Activated naive CD8-positive, alpha-beta T cell treated with anti-CD3 and anti-CD28 coated beads, Interleukin-2, amount 50 U/mL, for 24 hours (primary cell): ENCODE data around the gene SASH1.

ENCODE experiments used
- ATAC-seq: fragments of 150-1000 bp; cut with Tn5 transposase; one replicate; pipeline ENCODE4 v1.10.0; 2021
- DNase-seq: peaks from one replicate; pipeline ENCODE4 v3.0.0; 2021
- H3K27ac Mint-ChIP-seq: one replicate; pipeline ENCODE4 v1.8.0; 2021; ENCODE audit warnings: mild to moderate bottlenecking, mixed read lengths
- H3K27me3 Mint-ChIP-seq: one replicate; pipeline ENCODE4 v1.8.0; 2021; ENCODE audit warnings: mixed read lengths
- H3K36me3 Mint-ChIP-seq: one replicate; pipeline ENCODE4 v1.8.0; 2021; ENCODE audit warnings: low read depth, mixed read lengths
- H3K4me1 Mint-ChIP-seq: one replicate; pipeline ENCODE4 v1.8.0; 2021; ENCODE audit warnings: mixed read lengths
- H3K4me3 Mint-ChIP-seq: one replicate; pipeline ENCODE4 v1.8.0; 2021; ENCODE audit warnings: mild to moderate bottlenecking, moderate library complexity, mixed read lengths
- H3K9me3 Mint-ChIP-seq: one replicate; pipeline ENCODE4 v1.8.0; 2021; ENCODE audit warnings: mixed read lengths

SASH1 gene

DNA sequence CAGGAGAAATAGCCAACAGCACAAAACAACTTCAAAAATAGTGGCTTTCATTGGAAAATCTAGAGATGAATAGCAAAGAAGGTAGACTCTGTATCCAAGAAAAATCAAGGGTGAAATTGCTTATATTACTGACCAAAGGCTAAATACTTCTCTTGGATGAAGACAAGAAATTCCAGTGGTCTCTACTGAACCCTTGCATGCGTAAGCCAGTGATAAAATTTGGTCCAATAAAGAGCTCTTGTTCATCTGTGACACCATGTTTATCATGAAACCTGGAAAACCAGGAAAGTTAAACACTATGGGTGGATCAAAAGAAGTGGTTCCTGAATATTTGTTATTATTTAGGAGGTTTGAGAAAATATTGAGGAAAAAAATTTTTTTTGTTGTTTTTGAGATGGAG, 25.6 kb upstream of the SASH1 start:
- H3K4me1 Mint-ChIP-seq: no peaks in the 10 kb centered on the region
- ATAC-seq (no peak), DNase-seq (no peak)
- H3K9me3 Mint-ChIP-seq: no peaks in the 10 kb centered on the region
- H3K4me3 Mint-ChIP-seq: no peak overlapping the region
- H3K27me3 Mint-ChIP-seq: no peaks in the 10 kb centered on the region
- no peaks in the 10 kb centered on the region for H3K36me3 Mint-ChIP-seq
- no peak overlapping the region for H3K27ac Mint-ChIP-seq

DNA sequence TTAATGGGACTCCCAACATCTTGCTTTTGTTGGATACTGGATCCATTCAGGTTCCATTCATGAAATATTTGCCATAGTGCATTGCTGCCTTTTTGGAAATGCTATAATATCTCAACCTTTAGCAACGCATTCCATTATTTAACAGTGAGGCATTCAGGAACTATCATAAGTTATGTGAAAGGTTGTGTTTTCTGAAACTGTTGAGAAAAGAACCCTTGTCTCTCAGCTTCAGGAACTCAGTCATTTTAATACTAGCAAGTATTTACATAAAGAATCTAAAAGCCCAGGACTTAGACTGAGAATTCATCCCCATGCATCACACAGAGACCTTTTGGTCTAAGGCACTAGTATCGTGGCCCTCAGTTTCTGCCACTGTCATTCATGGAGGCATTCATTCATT, 24.9 kb upstream of the SASH1 start:
- ATAC-seq (no peak), DNase-seq (no peak)
- H3K4me3 Mint-ChIP-seq: no peak overlapping the region
- H3K27ac Mint-ChIP-seq: no peak overlapping the region
- H3K4me1 Mint-ChIP-seq: no peaks in the 10 kb centered on the region
- H3K27me3 Mint-ChIP-seq: peaks cover 5% of the 10 kb centered on the region
- H3K36me3 Mint-ChIP-seq: no peaks in the 10 kb centered on the region
- H3K9me3 Mint-ChIP-seq: no peaks in the 10 kb centered on the region

DNA sequence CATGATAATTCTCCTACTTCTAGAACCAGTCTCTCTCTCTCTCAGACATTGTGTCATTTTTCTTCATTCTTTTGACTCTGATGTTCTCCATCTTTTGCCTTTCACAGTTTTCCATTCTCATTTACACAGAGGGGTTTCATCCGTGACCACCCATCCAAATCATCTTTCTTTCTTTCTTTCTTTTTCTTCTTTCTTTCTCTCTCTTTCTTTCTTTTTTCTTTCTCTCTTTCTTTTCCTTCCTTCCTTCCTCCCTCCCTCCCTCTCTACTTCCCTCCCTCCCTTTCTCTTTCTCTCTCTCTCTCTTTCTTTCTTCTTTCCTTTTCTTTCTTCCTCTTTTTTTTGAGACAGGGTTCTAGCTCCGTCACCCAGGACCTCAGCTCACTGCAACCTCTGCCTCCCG, 19.9 kb upstream of the SASH1 start:
- H3K27me3 Mint-ChIP-seq: peaks cover 17% of the 10 kb centered on the region
- H3K27ac Mint-ChIP-seq: no peak overlapping the region

DNA sequence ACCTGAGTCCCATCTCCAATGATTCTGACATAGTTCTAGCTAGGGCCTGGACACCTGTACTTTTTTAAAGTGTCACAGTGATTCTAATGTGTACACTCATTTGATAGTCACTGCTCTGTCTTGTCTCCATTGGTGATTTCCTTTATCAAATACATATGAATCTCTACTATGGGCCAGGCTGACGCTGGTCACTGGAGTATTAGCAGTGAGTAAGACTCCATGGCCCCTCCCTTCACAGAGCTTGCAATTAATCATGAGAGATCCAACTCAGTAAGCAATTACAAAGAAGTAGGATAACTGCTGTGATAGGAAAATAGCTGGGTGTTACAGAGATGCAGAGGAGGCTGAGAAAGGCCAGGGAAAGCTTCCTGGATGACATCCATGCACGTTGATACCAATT, 19.3 kb upstream of the SASH1 start:
- DNase-seq (no peak), ATAC-seq (no peak)
- Mint-ChIP-seq H3K4me3 (no peak overlapping the region), H3K9me3 (peaks cover 5% of the 10 kb centered on the region), H3K36me3 (no peaks in the 10 kb centered on the region), H3K27ac (no peak overlapping the region), H3K4me1 (no peaks in the 10 kb centered on the region), H3K27me3 (peaks cover 17% of the 10 kb centered on the region)

More for the DNA sequence above, 19.9 kb upstream of the SASH1 start:
- no peaks in the 10 kb centered on the region for H3K36me3 Mint-ChIP-seq
- peaks cover 5% of the 10 kb centered on the region for H3K9me3 Mint-ChIP-seq
- no peaks in the 10 kb centered on the region for H3K4me1 Mint-ChIP-seq
- H3K4me3 Mint-ChIP-seq: no peak overlapping the region
- ATAC-seq (no peak), DNase-seq (no peak)

DNA sequence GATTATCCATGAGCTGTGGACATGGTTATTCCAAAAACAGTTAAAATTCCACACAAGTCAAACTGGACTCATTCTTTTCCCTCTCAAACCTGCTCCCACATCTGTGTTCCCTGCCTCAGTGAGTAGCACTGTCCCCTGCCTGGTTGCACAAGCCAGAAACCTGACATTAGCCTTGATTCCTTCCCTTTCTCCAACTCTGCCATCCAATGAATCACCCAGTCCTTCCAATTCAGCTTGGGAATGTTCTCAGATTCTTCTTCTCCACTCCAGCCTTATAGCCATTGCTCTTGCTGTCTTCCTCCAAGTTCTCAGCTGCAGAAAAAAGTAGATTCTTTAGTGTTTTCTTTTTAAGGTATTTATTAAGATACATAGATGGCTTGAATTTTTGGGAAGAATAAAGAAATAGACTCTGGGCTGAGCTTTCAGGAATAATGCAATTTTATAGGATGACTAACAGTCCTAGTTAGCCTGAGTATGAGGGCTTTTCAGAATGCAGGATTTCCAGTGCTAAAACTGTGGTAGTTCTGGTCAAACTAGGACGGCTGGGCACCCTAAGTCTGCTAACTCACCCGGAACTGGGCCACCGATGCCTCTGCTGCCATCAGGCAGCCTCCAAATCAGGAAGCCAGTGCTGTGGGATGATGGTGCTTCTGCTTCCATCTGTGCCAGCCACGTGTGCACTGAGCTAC, 18.2 kb upstream of the SASH1 start:
- Mint-ChIP-seq H3K27me3 (peaks cover 21% of the 10 kb centered on the region), H3K36me3 (no peaks in the 10 kb centered on the region), H3K4me1 (no peaks in the 10 kb centered on the region), H3K9me3 (peaks cover 5% of the 10 kb centered on the region), H3K27ac (no peak overlapping the region), H3K4me3 (no peak overlapping the region)
- DNase-seq (no peak), ATAC-seq (no peak)

DNA sequence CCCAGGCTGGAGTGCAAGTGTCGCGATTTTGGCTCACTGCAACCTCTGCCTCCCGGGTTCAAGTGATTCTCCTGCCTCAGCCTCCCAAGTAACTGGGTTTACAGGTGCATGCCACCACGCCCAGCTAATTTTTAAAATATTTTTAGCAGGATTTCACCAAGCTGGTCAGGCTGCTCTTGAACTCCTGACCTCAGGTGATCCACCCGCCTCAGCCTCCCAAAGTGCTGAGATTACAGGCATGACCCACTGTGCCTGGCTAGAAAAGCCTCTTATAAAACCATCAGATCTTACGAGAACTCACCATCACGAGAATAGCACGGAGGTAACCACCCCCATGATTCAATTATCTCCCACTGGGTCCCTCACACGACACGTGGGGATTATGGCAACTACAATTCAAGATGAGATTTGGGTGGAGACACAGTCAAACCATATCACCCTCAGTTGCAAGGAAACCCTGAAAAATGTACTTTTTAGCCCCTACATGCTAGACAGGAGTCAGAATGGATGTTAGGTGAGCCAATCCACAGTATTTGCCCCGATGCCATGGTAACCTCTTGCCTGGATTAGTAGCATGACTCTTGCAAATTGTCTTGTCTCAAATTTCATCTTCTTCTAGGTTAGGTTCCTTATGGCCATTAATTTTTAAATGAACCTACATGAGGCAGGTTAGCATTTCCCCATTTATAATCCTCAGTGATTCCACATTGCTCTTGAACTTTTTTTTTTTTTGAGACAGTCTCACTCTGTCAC, 17.1 kb upstream of the SASH1 start:
- H3K4me1 Mint-ChIP-seq: no peaks in the 10 kb centered on the region
- H3K9me3 Mint-ChIP-seq: peaks cover 5% of the 10 kb centered on the region
- no peak overlapping the region for H3K4me3 Mint-ChIP-seq
- H3K27ac Mint-ChIP-seq: no peak overlapping the region
- no peaks in the 10 kb centered on the region for H3K36me3 Mint-ChIP-seq
- no peak for DNase-seq
- H3K27me3 Mint-ChIP-seq: peaks cover 21% of the 10 kb centered on the region
- ATAC-seq: no peak

DNA sequence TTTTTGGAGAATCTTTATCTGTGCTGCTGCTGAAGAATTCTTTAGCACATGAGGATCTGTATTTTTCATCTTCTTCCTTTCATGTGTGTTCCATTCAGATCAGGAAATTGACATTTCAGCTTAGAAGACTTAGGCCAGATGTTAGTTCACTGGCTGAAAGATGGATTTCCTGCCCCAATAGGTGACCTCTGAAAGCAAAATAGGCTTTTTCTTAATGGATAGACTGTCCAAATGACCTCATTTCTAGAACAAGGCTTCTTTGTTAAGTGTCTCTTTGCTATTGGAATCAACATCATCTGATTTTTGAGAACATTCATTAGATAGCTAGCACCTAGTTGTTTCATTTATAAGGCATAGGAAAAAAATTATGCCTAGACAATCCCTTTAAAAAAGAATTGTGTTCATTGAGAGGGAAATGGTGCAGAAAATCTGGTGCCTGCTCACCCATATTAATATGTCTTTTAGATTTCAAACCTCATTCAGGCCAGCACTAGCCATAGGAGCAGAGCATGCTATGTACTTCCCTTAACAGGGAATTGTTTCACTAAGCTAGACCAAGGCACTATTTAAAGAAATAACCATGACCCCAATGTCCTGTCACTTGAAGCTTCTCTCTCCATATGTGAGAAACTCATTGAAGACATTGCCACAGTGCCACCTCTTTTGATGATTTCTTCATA, 13.6 kb upstream of the SASH1 start:
- H3K27me3 Mint-ChIP-seq: peaks cover 25% of the 10 kb centered on the region
- H3K4me3 Mint-ChIP-seq: no peak overlapping the region
- no peak for ATAC-seq
- H3K9me3 Mint-ChIP-seq: peaks cover 5% of the 10 kb centered on the region
- H3K27ac Mint-ChIP-seq: no peak overlapping the region
- no peak for DNase-seq
- H3K36me3 Mint-ChIP-seq: no peaks in the 10 kb centered on the region
- H3K4me1 Mint-ChIP-seq: no peaks in the 10 kb centered on the region

DNA sequence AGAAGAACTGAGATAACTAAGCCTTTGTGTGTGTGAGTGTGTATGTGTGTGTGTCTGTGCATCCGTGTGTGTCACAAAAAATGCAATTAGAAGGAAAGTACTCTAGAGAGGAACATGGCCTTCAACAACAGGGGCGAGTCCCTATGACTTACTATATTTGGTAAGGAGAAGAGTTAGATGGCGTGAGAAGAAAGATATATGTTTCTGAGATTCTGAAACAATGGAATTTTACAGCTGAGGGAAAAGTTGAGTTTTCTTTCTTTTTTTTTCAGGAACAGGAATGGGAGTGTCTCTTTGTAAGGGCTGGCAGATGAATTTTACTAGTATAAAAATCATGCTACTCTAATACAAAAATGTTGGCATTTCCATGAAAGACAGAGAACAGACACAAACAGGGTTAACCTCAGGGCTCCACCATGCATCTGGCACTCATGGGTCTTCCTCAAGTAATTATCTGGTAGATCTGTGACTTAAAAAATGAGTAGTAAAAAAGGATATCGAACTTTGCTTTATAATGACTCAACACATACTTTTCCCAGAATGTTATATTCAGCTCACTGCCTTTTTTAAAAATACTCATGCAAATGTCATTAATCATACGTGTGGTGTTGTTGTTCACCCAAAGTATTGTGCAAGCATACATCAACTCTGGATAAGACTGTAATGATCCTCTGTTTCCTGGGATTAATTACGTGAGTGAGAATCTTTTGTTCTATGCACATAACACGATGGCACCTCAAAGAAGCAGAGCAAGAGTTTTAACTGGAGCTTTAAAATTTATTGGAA, 12.8 kb upstream of the SASH1 start:
- ATAC-seq: no peak
- Mint-ChIP-seq H3K4me3 (no peak overlapping the region), H3K4me1 (no peaks in the 10 kb centered on the region), H3K27me3 (peaks cover 22% of the 10 kb centered on the region), H3K9me3 (peaks cover 5% of the 10 kb centered on the region), H3K36me3 (no peaks in the 10 kb centered on the region), H3K27ac (no peak overlapping the region)
- DNase-seq: no peak

DNA sequence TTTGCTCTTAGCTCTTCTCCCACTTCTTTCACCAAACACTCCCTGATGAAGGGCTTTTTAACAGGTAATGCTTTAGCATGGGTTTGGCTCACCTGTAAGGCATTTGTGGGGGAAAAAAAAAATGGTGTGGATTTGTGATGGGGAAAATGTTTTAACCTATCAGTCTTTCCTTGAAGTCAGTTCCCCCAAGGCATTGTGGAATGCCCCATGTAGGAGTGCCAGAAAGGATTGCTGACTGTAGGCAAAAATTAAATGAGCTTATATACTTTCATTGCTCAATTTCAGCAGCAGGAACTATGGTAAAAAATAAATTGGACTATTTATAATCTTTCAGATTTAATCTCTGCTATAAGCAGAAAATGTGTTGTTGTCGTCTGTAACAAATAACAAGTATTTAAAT, 10.6 kb upstream of the SASH1 start:
- no peak for ATAC-seq
- no peaks in the 10 kb centered on the region for H3K4me1 Mint-ChIP-seq
- no peak overlapping the region for H3K27ac Mint-ChIP-seq

DNA sequence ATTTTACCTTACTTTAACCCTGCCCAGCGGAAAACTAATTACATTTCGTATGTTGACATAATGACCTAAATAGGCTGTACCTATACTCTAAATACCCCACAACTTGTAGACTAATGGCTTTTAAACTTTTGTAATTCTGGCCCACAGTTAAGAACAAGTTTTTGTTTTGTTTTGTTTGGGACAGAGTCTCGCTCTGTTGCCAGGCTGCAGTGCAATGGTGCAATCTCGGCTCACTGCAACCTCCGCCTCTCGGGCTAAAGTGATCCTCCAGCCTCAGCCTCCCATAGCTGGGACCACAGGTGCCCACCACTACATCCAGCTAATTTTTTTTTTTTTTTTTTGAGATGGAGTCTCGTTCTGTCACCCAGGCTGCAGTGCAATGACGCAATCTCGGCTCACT, 5.7 kb upstream of the SASH1 start:
- DNase-seq (no peak), ATAC-seq (no peak)
- Mint-ChIP-seq H3K27ac (no peak overlapping the region), H3K9me3 (no peaks in the 10 kb centered on the region), H3K4me1 (peaks cover under 1% of the 10 kb centered on the region), H3K27me3 (peaks cover 21% of the 10 kb centered on the region), H3K4me3 (no peak overlapping the region), H3K36me3 (no peaks in the 10 kb centered on the region)

More for the DNA sequence above, 10.6 kb upstream of the SASH1 start:
- Mint-ChIP-seq H3K36me3 (no peaks in the 10 kb centered on the region), H3K9me3 (peaks cover under 1% of the 10 kb centered on the region), H3K27me3 (peaks cover 12% of the 10 kb centered on the region), H3K4me3 (no peak overlapping the region)
- no peak for DNase-seq

DNA sequence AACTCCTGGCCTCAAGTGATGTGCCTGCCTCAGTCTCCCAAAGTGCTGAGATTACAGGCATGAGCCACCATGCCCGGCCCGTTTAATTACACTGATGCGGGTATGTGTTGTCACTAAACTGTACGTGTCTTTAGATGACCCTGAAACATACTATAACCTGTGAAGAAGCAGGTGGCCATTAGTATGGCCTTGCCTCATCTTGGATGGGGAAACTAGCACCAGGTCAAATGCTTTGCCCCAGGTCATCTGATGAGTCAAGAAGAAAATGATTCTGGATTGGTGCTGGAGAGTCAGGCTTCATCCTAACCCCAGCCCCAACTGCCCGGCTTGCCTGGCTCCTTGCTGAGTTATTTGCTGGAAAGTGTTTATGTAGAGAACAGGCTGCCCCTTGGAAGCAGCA, 2.9 kb upstream of the SASH1 start:
- Mint-ChIP-seq H3K9me3 (no peaks in the 10 kb centered on the region), H3K27ac (no peak overlapping the region), H3K36me3 (no peaks in the 10 kb centered on the region), H3K27me3 (peaks cover 37% of the 10 kb centered on the region), H3K4me3 (no peak overlapping the region), H3K4me1 (peaks cover 7% of the 10 kb centered on the region)
- no peak for ATAC-seq
- no peak for DNase-seq

DNA sequence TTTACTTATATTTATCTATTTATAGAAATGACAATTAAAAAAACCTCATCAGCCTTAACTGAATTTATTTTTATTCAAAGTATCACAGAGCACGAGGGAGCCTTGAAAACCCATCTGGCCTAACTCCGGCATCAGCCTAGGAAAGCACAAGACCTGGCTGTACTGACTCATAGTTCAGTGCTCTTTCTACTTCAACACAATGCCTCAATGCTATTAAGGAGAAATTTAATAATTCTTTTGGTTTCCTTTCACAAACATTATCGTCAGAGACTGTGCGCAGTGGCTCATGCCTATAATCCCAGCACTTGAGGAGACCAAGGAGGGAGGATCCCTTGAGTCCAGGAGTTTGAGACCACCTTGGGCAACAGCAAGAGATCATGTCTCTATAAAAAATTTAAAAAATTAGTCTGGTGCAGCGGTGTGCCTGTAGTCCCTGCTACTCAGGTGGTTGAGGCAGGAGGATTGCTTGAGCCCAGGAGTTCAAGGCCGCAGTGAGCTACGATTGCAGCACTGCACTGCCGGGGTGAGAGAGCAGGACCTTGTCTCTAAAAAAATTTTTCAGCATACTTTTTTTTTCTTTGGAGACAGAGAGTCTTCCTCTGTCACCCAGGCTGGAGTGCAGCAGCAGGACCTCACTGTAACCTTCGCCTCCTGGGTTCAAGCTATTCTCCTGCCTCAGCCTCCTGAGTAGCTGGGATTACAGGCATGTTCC, 1.9 kb upstream of the SASH1 start:
- peaks cover 46% of the 10 kb centered on the region for H3K27me3 Mint-ChIP-seq
- H3K9me3 Mint-ChIP-seq: no peaks in the 10 kb centered on the region
- no peak overlapping the region for H3K4me3 Mint-ChIP-seq
- no peaks in the 10 kb centered on the region for H3K36me3 Mint-ChIP-seq
- peaks cover 7% of the 10 kb centered on the region for H3K4me1 Mint-ChIP-seq
- DNase-seq (no peak), ATAC-seq (no peak)
- no peak overlapping the region for H3K27ac Mint-ChIP-seq

DNA sequence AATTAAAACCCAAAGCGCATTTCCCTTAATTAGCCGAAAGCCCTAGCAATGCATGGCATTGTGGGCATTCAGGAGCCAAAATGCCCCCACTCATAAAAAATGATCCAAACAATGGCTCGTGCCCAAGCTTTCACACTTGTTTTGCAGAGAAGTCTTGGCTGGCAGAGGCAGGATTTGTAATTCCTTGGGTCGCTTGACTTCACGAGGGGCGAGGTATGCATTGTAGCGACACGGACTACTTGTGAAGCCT, 613 bp upstream of the SASH1 start:
- no peak overlapping the region for H3K27ac Mint-ChIP-seq
- peak overlapping the region; percentile 63 for H3K4me3 Mint-ChIP-seq
- no peaks in the 10 kb centered on the region for H3K36me3 Mint-ChIP-seq
- H3K27me3 Mint-ChIP-seq: peaks cover 54% of the 10 kb centered on the region
- no peaks in the 10 kb centered on the region for H3K9me3 Mint-ChIP-seq
- no peak for ATAC-seq
- no peak for DNase-seq
- peaks cover 7% of the 10 kb centered on the region for H3K4me1 Mint-ChIP-seq

DNA sequence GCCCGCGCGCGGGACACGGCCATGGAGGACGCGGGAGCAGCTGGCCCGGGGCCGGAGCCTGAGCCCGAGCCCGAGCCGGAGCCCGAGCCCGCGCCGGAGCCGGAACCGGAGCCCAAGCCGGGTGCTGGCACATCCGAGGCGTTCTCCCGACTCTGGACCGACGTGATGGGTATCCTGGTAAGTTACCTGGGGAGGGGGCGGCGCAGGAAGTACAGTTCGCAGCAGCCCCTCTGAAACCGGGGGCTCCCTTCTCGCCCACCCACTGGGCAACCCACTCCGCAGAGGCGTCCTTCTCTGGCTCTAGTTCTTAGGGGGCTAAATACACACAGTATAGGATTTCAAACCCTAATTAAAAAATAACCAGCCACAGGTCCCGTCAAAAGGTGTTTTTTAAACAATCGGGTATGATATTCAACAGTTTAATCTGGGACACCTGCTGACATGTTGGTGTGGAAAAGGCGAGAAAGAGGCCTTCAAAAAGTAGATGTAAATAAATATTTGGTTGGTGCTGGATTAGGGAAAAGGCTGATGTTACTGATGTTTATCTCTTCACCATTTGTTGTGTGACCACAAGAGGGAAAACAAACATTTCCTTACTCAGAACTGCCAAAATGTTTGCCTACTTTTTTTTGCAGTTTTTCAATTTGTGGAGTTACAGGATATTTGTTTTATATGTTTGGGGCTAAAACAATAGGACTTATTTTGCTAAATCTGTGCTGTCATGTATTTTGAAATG, 577 bp downstream of the SASH1 start:
- no peaks in the 10 kb centered on the region for H3K9me3 Mint-ChIP-seq
- peaks cover 60% of the 10 kb centered on the region for H3K27me3 Mint-ChIP-seq
- peak overlapping the region; percentile 21 for H3K4me3 Mint-ChIP-seq
- ATAC-seq: no peak
- H3K27ac Mint-ChIP-seq: no peak overlapping the region
- no peaks in the 10 kb centered on the region for H3K36me3 Mint-ChIP-seq
- peaks cover 7% of the 10 kb centered on the region for H3K4me1 Mint-ChIP-seq
- no peak for DNase-seq
